HepG2 (cell line): ENCODE measurements around the gene GSG1. TPM values are rescaled to one million over a fixed set of nuclear protein-coding genes. Genes with fewer than 3 reads are reported as not detected.

Experiments
- ATAC-seq: fragments of 200-7000 bp; cut with Tn5 transposase; 3 replicates; pipeline ENCODE4 v1.9.1; 2020; ENCODE audit warnings: mild to moderate bottlenecking, moderate library complexity
- BruUV-seq: library from RNA; stranded (reverse); fragments of 400-500 nt; replicated peaks from 2 replicates; lab custom pipeline; 2021; lab: Mats Ljungman, UMichigan
- CTCF ChIA-PET: fragments of 300-600 bp; formaldehyde crosslinking; extraction: SDS; loops from one replicate; lab custom pipeline; 2021; ENCODE audit warnings: low total read pairs, inconsistent platforms, low intra/inter-chr PET ratio; lab: Yijun Ruan, JAX
- POLR2A ChIA-PET: fragments of 350-600 bp; sonication (Branson Sonifier 250); formaldehyde crosslinking; loops from one replicate; lab custom pipeline; 2020; ENCODE audit warnings: antibody characterized with exemption, inconsistent platforms; lab: Yijun Ruan, JAX
- DNase-seq: peaks from one replicate; pipeline ENCODE4 v3.0.0-alpha.2; 2015; ENCODE audit warnings: low spot score
- FAIRE-seq: peaks from 3 replicates; lab custom pipeline; 2011; peaks lifted over from hg19 to GRCh38; lab: Jason Lieb, UNC
- H2AFZ ChIP-seq: one replicate; pipeline ENCODE4 v1.6.1; 2011; ENCODE audit warnings: low read length, inconsistent platforms
- H3K27ac ChIP-seq: fragments of 300-600 bp; 3 replicates; pipeline ENCODE4 v1.8.0; 2011; ENCODE audit warnings: mixed run types, mild to moderate bottlenecking, mixed read lengths, low read length, inconsistent platforms; ENCODE audit not compliant: insufficient read depth; ENCODE audit errors: extremely low read length
- H3K27me3 ChIP-seq, 2 experiments: fragments of 200-600 bp in 1 of 2; 2 replicates in 1 of 2; 3 replicates in 1 of 2; pipeline versions ENCODE4 v1.6.0 to v1.8.0; 2011; ENCODE audit warnings: low read length in 2 of 2, mild to moderate bottlenecking in 2 of 2, moderate library complexity in 2 of 2, inconsistent platforms in 1 of 2; ENCODE audit not compliant: insufficient read depth in 2 of 2, control insufficient read depth in 1 of 2
- H3K36me3 ChIP-seq, 2 experiments: fragments of 200-600 bp in 1 of 2; replicated peaks in 1 of 2; 2 replicates in 1 of 2; 3 replicates in 1 of 2; pipeline versions ENCODE4 v1.5.1 to v1.8.0; 2011; ENCODE audit warnings: low read length in 2 of 2, inconsistent platforms in 1 of 2; ENCODE audit not compliant: insufficient read depth in 2 of 2, control insufficient read depth in 1 of 2
- H3K4me1 ChIP-seq: 2 replicates; pipeline ENCODE4 v1.5.1; 2012; ENCODE audit warnings: low read length, inconsistent platforms; ENCODE audit not compliant: insufficient read depth
- H3K4me2 ChIP-seq: 2 replicates; pipeline ENCODE4 v1.6.0; 2011; ENCODE audit warnings: low read depth, low read length, inconsistent platforms
- H3K4me3 ChIP-seq, 3 experiments: fragments of 200-600 bp in 1 of 3; sonication (generic), shearing (Covaris generic) in 1 of 3; replicated peaks in 1 of 3; 2 replicates each; pipeline ENCODE4 v1.5.1; 2011 to 2016; ENCODE audit warnings: low read length in 3 of 3, inconsistent platforms in 2 of 3, low read depth in 2 of 3, mild to moderate bottlenecking in 2 of 3, control low read depth in 1 of 3, mixed read lengths in 1 of 3; ENCODE audit not compliant: insufficient read depth in 1 of 3
- H3K79me2 ChIP-seq: one replicate; pipeline ENCODE4 v1.6.1; 2011; ENCODE audit warnings: low read length, inconsistent platforms; ENCODE audit not compliant: insufficient read depth
- H3K9ac ChIP-seq: 2 replicates; pipeline ENCODE4 v1.6.0; 2011; ENCODE audit warnings: mild to moderate bottlenecking, low read depth, low read length, inconsistent platforms; ENCODE audit not compliant: insufficient read depth
- H3K9me3 ChIP-seq: 2 replicates; pipeline ENCODE4 v1.5.1; 2012; ENCODE audit warnings: mild to moderate bottlenecking, low read length
- H4K20me1 ChIP-seq: 2 replicates; pipeline ENCODE4 v1.6.0; 2011; ENCODE audit warnings: inconsistent platforms, mild to moderate bottlenecking, low read length, moderate library complexity; ENCODE audit not compliant: insufficient read depth
- ASH2L ChIP-seq: fragments of 300-600, 200-600 bp; sonication (generic); IDR thresholded peaks from 2 replicates; pipeline ENCODE4 v1.7.0; 2017; ENCODE audit warnings: low read depth, mild to moderate bottlenecking, moderate library complexity, mixed read lengths, low read length; ENCODE audit not compliant: insufficient read length
- CBFB ChIP-seq: sonication (generic); formaldehyde crosslinking; IDR thresholded peaks from 2 replicates; pipeline ENCODE4 v1.4.0; 2020; ENCODE audit warnings: missing genetic modification reagents
- DR1 ChIP-seq: sonication (generic); formaldehyde crosslinking; IDR thresholded peaks from 2 replicates; pipeline ENCODE4 v1.8.0; 2021; ENCODE audit warnings: mild to moderate bottlenecking, missing genetic modification reagents, inconsistent platforms
- FOSL2 ChIP-seq: sonication (generic); formaldehyde crosslinking; IDR thresholded peaks from 2 replicates; pipeline ENCODE4 v1.4.0; 2020; ENCODE audit warnings: missing genetic modification reagents
- HOXA7 ChIP-seq: sonication (generic); formaldehyde crosslinking; IDR thresholded peaks from 2 replicates; pipeline ENCODE4 v1.8.1; 2022; ENCODE audit warnings: mild to moderate bottlenecking, missing genetic modification reagents, moderate library complexity
- KDM6A ChIP-seq: IDR thresholded peaks from 2 replicates; pipeline ENCODE4 v1.6.1; 2016; ENCODE audit warnings: low read depth
- KLF15 ChIP-seq: sonication (generic); formaldehyde crosslinking; IDR thresholded peaks from 2 replicates; pipeline ENCODE4 v1.8.1; 2023; ENCODE audit warnings: borderline replicate concordance, mild to moderate bottlenecking, inconsistent platforms, missing genetic modification reagents, mixed read lengths
- NFKB2 ChIP-seq: sonication (generic); formaldehyde crosslinking; IDR thresholded peaks from 2 replicates; pipeline ENCODE4 v1.4.0; 2020; ENCODE audit warnings: missing genetic modification reagents, borderline replicate concordance
- PTBP1 ChIP-seq: fragments of 200-400 bp; formaldehyde crosslinking; IDR thresholded peaks from 2 replicates; pipeline ENCODE4 v1.6.1; 2018; ENCODE audit warnings: low read length, low read depth; ENCODE audit not compliant: poor library complexity, severe bottlenecking
- SIX1 ChIP-seq: sonication (generic); formaldehyde crosslinking; IDR thresholded peaks from 2 replicates; pipeline ENCODE4 v1.4.0; 2020; ENCODE audit warnings: missing genetic modification reagents, borderline replicate concordance
- SMAD9 ChIP-seq: sonication (generic); formaldehyde crosslinking; IDR thresholded peaks from 2 replicates; pipeline ENCODE4 v1.5.1; 2020; ENCODE audit warnings: mild to moderate bottlenecking, missing genetic modification reagents
- SOX5 ChIP-seq: IDR thresholded peaks from 2 replicates; pipeline ENCODE4 v1.6.1; 2016; ENCODE audit warnings: borderline replicate concordance
- SRSF9 ChIP-seq: fragments of 200-400 bp; formaldehyde crosslinking; IDR thresholded peaks from 2 replicates; pipeline ENCODE4 v1.6.1; 2018; ENCODE audit warnings: borderline replicate concordance, mild to moderate bottlenecking, low read depth, low read length; ENCODE audit not compliant: insufficient read depth, poor library complexity, severe bottlenecking
- SRY ChIP-seq: sonication (generic); formaldehyde crosslinking; IDR thresholded peaks from 2 replicates; pipeline ENCODE4 v1.8.0; 2022; ENCODE audit warnings: mild to moderate bottlenecking, missing genetic modification reagents
- ZFP41 ChIP-seq: sonication (generic); formaldehyde crosslinking; IDR thresholded peaks from 2 replicates; pipeline ENCODE4 v1.4.0; 2020; ENCODE audit warnings: mild to moderate bottlenecking, missing genetic modification reagents, borderline replicate concordance
- ZNF24 ChIP-seq: fragments of 450-650 bp; IDR thresholded peaks from 2 replicates; pipeline ENCODE4 v1.6.1; 2017; ENCODE audit warnings: antibody characterized with exemption, mild to moderate bottlenecking
- ZNF709 ChIP-seq: sonication (generic); formaldehyde crosslinking; IDR thresholded peaks from 2 replicates; pipeline ENCODE4 v1.5.0; 2020; ENCODE audit warnings: mild to moderate bottlenecking, missing genetic modification reagents
- WGBS: methylation state at CpG from one replicate; pipeline ENCODE4 v1.1.6; 2017; ENCODE audit warnings: low lambda C conversion rate; 5-methylcytosine and 5-hydroxymethylcytosine counted together
- in situ Hi-C: cut with HindIII; loops from 2 replicates; pipeline ENCODE4 v1.10.0; 2017; ENCODE audit warnings: low pct_unique_long_range_greater_than_20kb; ENCODE audit not compliant: extremely low pct_ligation_motif_present
- intact Hi-C: fragments of 100-400 bp; cut with micrococcal nuclease; formaldehyde crosslinking; loops from one replicate; pipeline ENCODE4 v1.10.0; 2022; ENCODE audit not compliant: unreplicated experiment
- polyA plus RNA-seq, 8 experiments: library from polyadenylated mRNA; depleted of rRNA in 3 of 8; stranded (reverse) in 7 of 8; unstranded in 1 of 8; fragments of >200 nt; fragmentation: Illumina TruSeq in 4 of 8; extraction: Trizol in 4 of 8; gene quantifications; 2 replicates each; pipeline versions ENCODE4 v1.2.1 to v1.2.3, GENCODE V29; 2011 to 2016; ENCODE audit warnings: low read depth in 4 of 8, missing spikeins in 1 of 8, mixed read lengths in 1 of 8; ENCODE audit not compliant: insufficient read depth in 1 of 8
- total RNA-seq, 5 experiments: library from RNA; depleted of rRNA; stranded (reverse); fragments of >200 nt; fragmentation: Illumina TruSeq; extraction: Trizol; gene quantifications; 2 replicates each; pipeline ENCODE4 v1.2.3, GENCODE V29; 2016; ENCODE audit warnings: low read depth in 1 of 5
- TF ChIP-seq, protein P1 (sequence below): IDR thresholded peaks from 2 replicates; pipeline ENCODE4 v1.6.1; 2016; ENCODE audit warnings: low read depth, borderline replicate concordance

The GSG1 gene
- total and polyA plus RNA-seq, 2 of the 13 experiments (the other 11 are each of a cell fraction or from before 2014, with no cell fraction given) = not detected

DNA sequence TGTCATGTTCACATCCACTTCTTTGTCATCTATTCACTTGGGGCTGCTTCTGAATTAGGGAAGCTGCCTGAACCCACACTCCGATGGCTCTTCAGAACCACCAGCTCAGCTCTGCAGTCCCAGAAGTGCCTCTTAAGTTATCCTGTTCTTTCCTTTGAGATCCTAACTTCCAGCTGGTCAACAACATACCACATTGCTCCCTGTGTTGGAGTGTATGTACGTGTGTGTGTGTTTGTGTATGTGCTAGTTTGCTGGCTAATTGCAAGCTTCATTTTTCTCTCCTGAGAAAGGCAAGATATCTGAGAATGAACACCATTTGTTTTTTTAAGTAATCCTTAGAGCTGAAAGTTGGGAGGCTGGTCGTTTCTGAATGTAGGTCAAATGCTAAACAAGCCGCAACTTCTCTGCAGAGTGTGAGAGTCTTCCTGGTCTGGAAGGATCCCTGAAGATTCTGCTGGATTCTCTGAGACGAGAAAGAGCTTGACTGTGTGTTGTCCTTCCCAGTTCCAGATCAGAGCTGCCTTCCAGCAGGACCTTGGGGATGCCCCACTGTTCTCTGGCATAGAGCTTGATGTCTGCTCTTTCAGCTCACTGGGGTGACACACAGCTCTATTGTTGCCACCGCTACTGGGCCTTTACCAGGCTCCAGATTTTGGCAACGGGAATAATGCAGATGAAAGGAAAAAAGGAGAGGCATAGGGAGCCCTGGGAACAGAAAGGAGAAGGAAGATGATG is 839 bp downstream of the GSG1 start:
- no peak overlapping the region for H3K4me2 ChIP-seq
- in situ Hi-C loops (no loop called here), intact Hi-C loops (loop anchor here (5.0 to 10.0 kb wide), 2 partner anchors 100 to 178 kb away; partner anchors contain the start of gene HEBP1)
- no peak overlapping the region for H3K4me3 ChIP-seq
- H3K36me3 ChIP-seq = no peaks in the 10 kb centered on the region
- TF ChIP-seq CBFB (CRISPR knock-in tag) (no peak), SMAD9 (CRISPR knock-in tag) (no peak), KDM6A (CRISPR knock-in tag) (no peak)
- DNase-seq (no peak), FAIRE-seq (no peak), ATAC-seq (no peak)
- no peak overlapping the region for H3K27ac ChIP-seq
- H2AFZ ChIP-seq = no peak overlapping the region
- H3K9me3 ChIP-seq = no peaks in the 10 kb centered on the region
- no peak overlapping the region for H3K9ac ChIP-seq
- WGBS = 22% methylated on average over 7 of the region's 7 CpGs
- POLR2A ChIA-PET = no interaction called here
- CTCF ChIA-PET = no interaction called here
- H3K4me1 ChIP-seq = peaks cover 34% of the 10 kb centered on the region
- no peaks in the 10 kb centered on the region for H4K20me1 ChIP-seq
- H3K79me2 ChIP-seq = no peaks in the 10 kb centered on the region
- BruUV-seq = no TSS peak
- peaks cover 0 to 34% of the 10 kb centered on the region in 2 experiments; a peak in 4 of 5 replicates for H3K27me3 ChIP-seq

- no peak overlapping the region for H2AFZ ChIP-seq
- WGBS = 3% methylated on average over 7 of the region's 10 CpGs
- peaks cover 40% of the 10 kb centered on the region for H3K4me1 ChIP-seq
- no TSS peak for BruUV-seq
- H3K4me2 ChIP-seq = peak overlapping the region; percentile 81
- FAIRE-seq (peak; percentile 51), DNase-seq (peak; percentile 62), ATAC-seq (peak; percentile 67)
- H3K36me3 ChIP-seq = no peaks in the 10 kb centered on the region
- in situ Hi-C loops = no loop called here
- H3K9ac ChIP-seq = peak overlapping the region; percentile 72
- no peaks in the 10 kb centered on the region for H4K20me1 ChIP-seq
- intact Hi-C loops = loop anchor here (5.0 to 10.0 kb wide), 2 partner anchors 100 to 177 kb away; partner anchors contain the start of gene HEBP1
- no peaks in the 10 kb centered on the region for H3K9me3 ChIP-seq
- ChIA-PET CTCF (interaction anchor here (1.7 kb wide), 1 partner anchor 110 kb away, joined by 5 read pairs; no protein-coding TSS in a partner anchor), POLR2A (no interaction called here)
- peaks cover 0 to 37% of the 10 kb centered on the region in 2 experiments; a peak in 3 of 5 replicates for H3K27me3 ChIP-seq
- H3K79me2 ChIP-seq = no peaks in the 10 kb centered on the region
- no peak overlapping the region for H3K27ac ChIP-seq
- peak overlapping the region; percentile 63 to 82 (median 69); a peak in 5 of 6 replicates for H3K4me3 ChIP-seq
- TF ChIP-seq ASH2L = peak; percentile 9
- TF ChIP-seq ZFP41 (CRISPR knock-in tag) = no peak
- peak; percentile 86 for TF ChIP-seq FOSL2 (CRISPR knock-in tag)
- TF ChIP-seq SOX5 (CRISPR knock-in tag) = 0 out of 2 replicates have a peak, but pooled peaks have one; percentile 10
- no peak for TF ChIP-seq HOXA7 (CRISPR knock-in tag)
- no peak for TF ChIP-seq DR1
- TF ChIP-seq NFKB2 (CRISPR knock-in tag) = no peak
- TF ChIP-seq PTBP1 = no peak
- TF ChIP-seq SRY = no peak
- no peak for TF ChIP-seq SRSF9
- TF ChIP-seq ZNF709 (CRISPR knock-in tag) = no peak
- no peak for TF ChIP-seq KLF15 (CRISPR knock-in tag)
- TF ChIP-seq, protein P1, sequence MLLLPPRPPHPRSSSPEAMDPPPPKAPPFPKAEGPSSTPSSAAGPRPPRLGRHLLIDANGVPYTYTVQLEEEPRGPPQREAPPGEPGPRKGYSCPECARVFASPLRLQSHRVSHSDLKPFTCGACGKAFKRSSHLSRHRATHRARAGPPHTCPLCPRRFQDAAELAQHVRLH = no peak
- TF ChIP-seq ZNF24 = no peak
- TF ChIP-seq SIX1 (CRISPR knock-in tag) = no peak
Observed at GRCh38 chr12:13101821-13102375, 1.6 kb downstream of the GSG1 start.
